NB4 (cell line): ENCODE measurements around the gene MCC.

Experiments used
- DNase-seq: peaks from one replicate; pipeline ENCODE4 v3.0.0; 2010; ENCODE audit warnings: low read depth
- H3K4me3 ChIP-seq: one replicate; pipeline ENCODE4 v1.5.1; 2011; ENCODE audit warnings: mild to moderate bottlenecking, low read depth, low read length, moderate library complexity
- MYC ChIP-seq: IDR thresholded peaks from 2 replicates; pipeline ENCODE4 v1.6.1; 2011; ENCODE audit warnings: low read depth, low read length
- POLR2A ChIP-seq: IDR thresholded peaks from 2 replicates; pipeline ENCODE4 v1.6.1; 2011; ENCODE audit warnings: mild to moderate bottlenecking; ENCODE audit not compliant: insufficient read length; ENCODE audit errors: extremely low read depth
- TF ChIP-seq, protein P1 (sequence below): IDR thresholded peaks from one replicate; pipeline ENCODE4 v1.5.1; 2012; ENCODE audit warnings: low read depth, low read length
- TF ChIP-seq, protein P2 (sequence below): IDR thresholded peaks from 2 replicates; pipeline ENCODE4 v1.6.1; 2011; ENCODE audit warnings: low read depth, low read length

Gene MCC

DNA sequence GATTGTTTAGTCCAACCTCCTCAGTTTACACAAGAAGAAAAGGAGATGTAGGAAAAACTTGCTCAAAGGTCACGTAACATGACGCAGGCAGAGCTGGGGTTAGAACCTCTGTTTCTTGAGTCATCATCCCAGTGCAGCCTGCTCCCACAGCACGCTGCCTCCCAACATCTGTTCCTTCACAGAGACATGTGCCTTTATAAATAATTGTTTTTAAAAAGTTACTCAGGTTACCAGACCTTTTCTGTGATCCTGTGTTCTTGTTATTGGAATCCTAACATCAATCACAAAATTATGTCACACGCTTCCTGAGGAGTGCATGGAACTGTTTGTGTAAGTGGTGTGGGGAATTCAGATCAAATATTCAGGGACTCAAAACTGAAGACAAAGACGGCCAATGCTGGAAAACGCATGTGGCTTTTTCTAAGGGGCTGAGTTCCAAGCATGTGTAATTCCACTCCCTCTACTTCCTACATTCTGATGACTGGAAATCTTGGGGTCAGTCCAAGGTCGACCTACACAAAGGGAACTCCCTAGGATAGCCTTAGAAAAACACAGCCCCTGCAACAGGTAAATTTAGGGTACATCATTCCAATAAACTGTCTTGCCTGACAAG lies 237.8 kb downstream of the MCC start:
- TF ChIP-seq POLR2A (no peak), MYC (no peak)
- TF ChIP-seq, protein P1, sequence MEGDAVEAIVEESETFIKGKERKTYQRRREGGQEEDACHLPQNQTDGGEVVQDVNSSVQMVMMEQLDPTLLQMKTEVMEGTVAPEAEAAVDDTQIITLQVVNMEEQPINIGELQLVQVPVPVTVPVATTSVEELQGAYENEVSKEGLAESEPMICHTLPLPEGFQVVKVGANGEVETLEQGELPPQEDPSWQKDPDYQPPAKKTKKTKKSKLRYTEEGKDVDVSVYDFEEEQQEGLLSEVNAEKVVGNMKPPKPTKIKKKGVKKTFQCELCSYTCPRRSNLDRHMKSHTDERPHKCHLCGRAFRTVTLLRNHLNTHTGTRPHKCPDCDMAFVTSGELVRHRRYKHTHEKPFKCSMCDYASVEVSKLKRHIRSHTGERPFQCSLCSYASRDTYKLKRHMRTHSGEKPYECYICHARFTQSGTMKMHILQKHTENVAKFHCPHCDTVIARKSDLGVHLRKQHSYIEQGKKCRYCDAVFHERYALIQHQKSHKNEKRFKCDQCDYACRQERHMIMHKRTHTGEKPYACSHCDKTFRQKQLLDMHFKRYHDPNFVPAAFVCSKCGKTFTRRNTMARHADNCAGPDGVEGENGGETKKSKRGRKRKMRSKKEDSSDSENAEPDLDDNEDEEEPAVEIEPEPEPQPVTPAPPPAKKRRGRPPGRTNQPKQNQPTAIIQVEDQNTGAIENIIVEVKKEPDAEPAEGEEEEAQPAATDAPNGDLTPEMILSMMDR = no peak
- TF ChIP-seq, protein P2, sequence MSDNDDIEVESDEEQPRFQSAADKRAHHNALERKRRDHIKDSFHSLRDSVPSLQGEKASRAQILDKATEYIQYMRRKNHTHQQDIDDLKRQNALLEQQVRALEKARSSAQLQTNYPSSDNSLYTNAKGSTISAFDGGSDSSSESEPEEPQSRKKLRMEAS = no peak
- no peak for DNase-seq
- no peak overlapping the region for H3K4me3 ChIP-seq

GRCh38 chr5:113249206-113249605 lies 239.0 kb downstream of the MCC start:
- H3K4me3 ChIP-seq = no peak overlapping the region
- TF ChIP-seq MYC = no peak
- no peak for TF ChIP-seq POLR2A
- TF ChIP-seq, protein P1 = no peak
- TF ChIP-seq, protein P2 = no peak

DNA sequence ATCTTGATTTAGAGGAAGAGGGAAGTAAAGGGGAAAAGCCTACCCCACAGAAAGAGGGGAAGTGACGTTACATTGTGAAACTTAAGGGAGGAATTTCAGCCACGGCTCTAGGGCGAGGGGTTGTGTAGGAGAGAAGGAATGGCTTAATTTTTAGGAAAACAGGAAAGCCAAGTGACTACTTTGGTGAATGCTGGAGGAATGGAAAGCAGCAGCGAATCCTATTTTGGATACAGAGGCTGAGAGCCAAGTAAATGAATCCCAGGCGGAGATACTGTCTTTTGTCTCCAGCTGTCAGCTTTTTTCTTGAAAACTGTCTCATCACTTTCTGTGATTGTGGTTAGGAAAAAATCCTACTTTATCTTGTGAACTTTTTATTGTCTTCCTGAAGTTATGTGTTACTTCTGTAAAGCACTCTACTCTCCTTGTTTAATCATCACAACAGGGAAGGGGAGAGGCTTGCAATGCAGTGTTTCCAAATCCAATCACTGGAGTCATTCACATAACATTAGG lies 241.8 kb downstream of the MCC start:
- DNase-seq = peak; percentile 36
- no peak overlapping the region for H3K4me3 ChIP-seq
- no peak for TF ChIP-seq POLR2A
- TF ChIP-seq, protein P1 = no peak
- TF ChIP-seq, protein P2 = no peak
- TF ChIP-seq MYC = no peak

More at GRCh38 chr5:113249206-113249605, 239.0 kb downstream of the MCC start:
- no peak for DNase-seq

DNA sequence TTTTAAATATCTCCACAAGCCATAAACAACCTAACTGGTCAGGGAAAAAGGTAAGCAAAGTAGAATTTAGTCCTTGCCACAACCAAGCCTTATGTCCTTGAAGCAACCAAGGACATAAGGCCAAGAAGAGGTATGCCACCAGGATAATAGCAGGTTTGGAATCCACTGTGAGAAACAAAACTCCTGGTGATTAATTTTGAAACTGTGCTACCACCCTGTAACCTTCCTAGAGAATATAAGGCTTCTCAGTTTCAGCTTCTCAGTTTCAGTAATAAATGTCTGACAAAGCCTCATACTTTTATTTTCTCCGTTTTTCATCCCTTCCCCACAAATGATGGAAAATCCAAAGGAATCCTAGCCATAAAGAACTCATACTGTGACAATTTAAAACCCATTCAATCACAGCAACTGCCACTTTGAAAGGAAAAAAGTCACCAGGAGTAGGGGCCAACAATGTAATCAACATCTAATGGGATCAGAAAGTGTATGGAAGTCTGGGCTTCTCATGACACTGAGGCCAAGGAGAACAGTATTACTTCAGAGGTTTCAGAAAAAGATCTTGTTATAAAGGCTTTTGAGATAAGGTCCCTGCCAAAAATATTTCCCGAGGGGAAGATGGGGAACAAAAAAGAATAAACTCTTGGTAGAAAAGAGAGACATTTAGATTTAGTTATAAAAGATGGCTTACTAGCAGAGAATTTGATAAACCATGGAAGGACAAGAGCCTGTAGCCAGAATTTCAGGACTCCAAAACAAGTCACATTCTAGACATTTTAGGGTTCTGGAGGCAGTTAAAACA lies 242.6 kb downstream of the MCC start:
- no peak for DNase-seq
- TF ChIP-seq POLR2A (no peak), MYC (no peak)
- TF ChIP-seq, protein P2 = no peak
- TF ChIP-seq, protein P1 = no peak
- H3K4me3 ChIP-seq = no peak overlapping the region

DNA sequence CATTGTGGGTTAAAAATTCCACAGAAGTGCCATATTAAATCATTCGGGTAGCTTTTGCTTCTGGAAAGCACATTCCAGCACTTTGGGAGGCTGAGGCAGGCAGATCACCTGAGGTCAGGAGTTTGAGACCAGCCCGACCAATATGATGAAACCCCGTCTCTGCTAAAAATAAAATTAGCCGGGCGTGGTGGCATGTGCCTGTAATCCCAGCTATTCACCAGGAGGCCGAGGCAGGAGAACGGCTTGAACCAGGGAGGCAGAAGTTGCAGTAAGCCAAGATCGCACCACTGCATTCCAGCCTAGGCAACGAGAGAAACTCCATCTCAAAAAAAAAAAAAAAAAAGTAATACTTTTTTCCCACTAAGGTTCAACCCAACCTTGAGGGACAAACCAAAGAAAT lies 243.3 kb downstream of the MCC start:
- no peak for DNase-seq

More for the DNA sequence above, 243.3 kb downstream of the MCC start:
- no peak for TF ChIP-seq POLR2A
- TF ChIP-seq, protein P1 = no peak
- TF ChIP-seq, protein P2 = no peak
- no peak for TF ChIP-seq MYC
- H3K4me3 ChIP-seq = no peak overlapping the region
